IMR-90 (cell line): ENCODE data around the gene CYP19A1. TPM values are rescaled to one million over a fixed set of nuclear protein-coding genes. Genes with fewer than 3 reads are reported as not detected.
A peak's percentile ranks its signal among the peaks of the same experiment; 100 is the strongest.

ENCODE experiments used
- ATAC-seq: fragments of 200-7000 bp; cut with Tn5 transposase; 2 replicates; pipeline ENCODE4 v1.9.1; 2020; ENCODE audit warnings: low read depth, mild to moderate bottlenecking, moderate library complexity
- Bru-seq: library from RNA; stranded (reverse); fragments of 400-500 nt; gene quantifications from one replicate; lab custom pipeline; 2021; lab: Mats Ljungman, UMichigan
- BruChase-seq, 2 experiments: library from RNA; stranded (reverse); fragments of 400-500 nt; gene quantifications; one replicate each; lab custom pipeline; 2021; lab: Mats Ljungman, UMichigan
- BruUV-seq: library from RNA; stranded (reverse); fragments of 400-500 nt; replicated peaks from 2 replicates; lab custom pipeline; 2021; lab: Mats Ljungman, UMichigan
- CTCF ChIA-PET: fragments of 300-600 bp; formaldehyde crosslinking; extraction: SDS; loops from one replicate; lab custom pipeline; 2021; ENCODE audit warnings: antibody characterized with exemption; lab: Yijun Ruan, JAX
- POLR2A ChIA-PET: fragments of 300-600 bp; sonication (Branson Sonifier 250); formaldehyde crosslinking; loops from one replicate; lab custom pipeline; 2022; ENCODE audit warnings: antibody characterized with exemption; ENCODE audit not compliant: unreplicated experiment; lab: Charles Lee
- DNase-seq: peaks from one replicate; pipeline ENCODE4 v3.0.0; 2013
- H2AFZ ChIP-seq: replicated peaks from 2 replicates; pipeline ENCODE3; 2013; ENCODE audit warnings: low read length, mild to moderate bottlenecking; ENCODE audit not compliant: poor library complexity
- H2AK5ac ChIP-seq: 2 replicates; pipeline ENCODE4 v1.6.1; 2013; ENCODE audit warnings: low read depth, low read length, inconsistent platforms
- H2AK9ac ChIP-seq: replicated peaks from 2 replicates; pipeline ENCODE3; 2013; ENCODE audit warnings: mild to moderate bottlenecking, low read depth, low read length, moderate library complexity; ENCODE audit not compliant: poor library complexity
- H2BK120ac ChIP-seq: 2 replicates; pipeline ENCODE4 v1.6.1; 2013; ENCODE audit warnings: low read depth, low read length, inconsistent platforms
- H2BK15ac ChIP-seq: 3 replicates; pipeline ENCODE4 v1.6.1; 2013; ENCODE audit warnings: low read depth, low read length, inconsistent platforms
- H2BK20ac ChIP-seq: 2 replicates; pipeline ENCODE4 v1.6.1; 2013; ENCODE audit warnings: low read depth, mild to moderate bottlenecking, inconsistent platforms, low read length, moderate library complexity
- H2BK5ac ChIP-seq: 2 replicates; pipeline ENCODE4 v1.6.1; 2013; ENCODE audit warnings: mild to moderate bottlenecking, low read depth, low read length, inconsistent platforms; ENCODE audit not compliant: poor library complexity, severe bottlenecking
- H3K14ac ChIP-seq: replicated peaks from 2 replicates; pipeline ENCODE4 v1.6.1; 2013; ENCODE audit warnings: low read depth, low read length, inconsistent platforms
- H3K18ac ChIP-seq: 2 replicates; pipeline ENCODE4 v1.6.1; 2013; ENCODE audit warnings: low read depth, low read length, control low read depth
- H3K23ac ChIP-seq: 2 replicates; pipeline ENCODE4 v1.6.1; 2013; ENCODE audit warnings: low read depth, low read length, inconsistent platforms
- H3K27ac ChIP-seq: 2 replicates; pipeline ENCODE4 v1.5.1; 2013; ENCODE audit warnings: mild to moderate bottlenecking, control low read depth, low read length; ENCODE audit not compliant: insufficient read depth
- H3K27me3 ChIP-seq: 2 replicates; pipeline ENCODE4 v1.6.1; 2013; ENCODE audit warnings: low read length; ENCODE audit not compliant: control insufficient read depth, insufficient read depth
- H3K36me3 ChIP-seq: 2 replicates; pipeline ENCODE4 v1.6.1; 2013; ENCODE audit warnings: low read length, mixed read lengths; ENCODE audit not compliant: control insufficient read depth, insufficient read depth
- H3K4ac ChIP-seq: 2 replicates; pipeline ENCODE4 v1.6.1; 2013; ENCODE audit warnings: low read depth, low read length, inconsistent platforms
- H3K4me1 ChIP-seq: 2 replicates; pipeline ENCODE4 v1.6.1; 2013; ENCODE audit warnings: low read length, mixed read lengths; ENCODE audit not compliant: control insufficient read depth, insufficient read depth
- H3K4me2 ChIP-seq: 2 replicates; pipeline ENCODE4 v1.6.1; 2013; ENCODE audit warnings: low read depth, mild to moderate bottlenecking, control low read depth, low read length, moderate library complexity
- H3K4me3 ChIP-seq: 2 replicates; pipeline ENCODE4 v1.5.1; 2013; ENCODE audit warnings: low read depth, mild to moderate bottlenecking, control low read depth, low read length, moderate library complexity; ENCODE audit not compliant: insufficient read depth
- H3K56ac ChIP-seq: 2 replicates; pipeline ENCODE4 v1.6.1; 2013; ENCODE audit warnings: low read length, inconsistent platforms; ENCODE audit not compliant: insufficient read depth; ENCODE audit errors: extremely low read depth
- H3K79me1 ChIP-seq, 2 experiments: 2 replicates each; pipeline ENCODE4 v1.6.1; 2013; ENCODE audit warnings: low read length in 2 of 2, inconsistent platforms in 1 of 2, low read depth in 1 of 2
- H3K9ac ChIP-seq: 2 replicates; pipeline ENCODE4 v1.6.1; 2013; ENCODE audit warnings: low read depth, low read length, control low read depth
- H3K9me1 ChIP-seq: 2 replicates; pipeline ENCODE4 v1.6.1; 2013; ENCODE audit warnings: low read length, inconsistent platforms; ENCODE audit not compliant: insufficient read depth
- H3K9me3 ChIP-seq: 2 replicates; pipeline ENCODE4 v1.6.1; 2013; ENCODE audit warnings: low read length; ENCODE audit not compliant: control insufficient read depth, insufficient read depth
- H4K20me1 ChIP-seq: 2 replicates; pipeline ENCODE4 v1.6.1; 2013; ENCODE audit warnings: low read length, inconsistent platforms; ENCODE audit not compliant: insufficient read depth
- H4K5ac ChIP-seq: 2 replicates; pipeline ENCODE4 v1.6.1; 2013; ENCODE audit warnings: mild to moderate bottlenecking, low read depth, low read length, control low read depth
- H4K8ac ChIP-seq, 2 experiments: 2 replicates each; pipeline ENCODE4 v1.6.1; 2013; ENCODE audit warnings: low read depth in 2 of 2, low read length in 2 of 2, control low read depth in 1 of 2, inconsistent platforms in 1 of 2
- H4K91ac ChIP-seq: 2 replicates; pipeline ENCODE4 v1.6.1; 2013; ENCODE audit warnings: low read depth, low read length, inconsistent platforms; ENCODE audit not compliant: insufficient read depth
- CEBPB ChIP-seq: IDR thresholded peaks from 2 replicates; pipeline ENCODE4 v1.6.1; 2012; ENCODE audit warnings: low read depth, low read length, improper control_type of control experiment
- NFE2L2 ChIP-seq: fragments of 150-350 bp; IDR thresholded peaks from 2 replicates; pipeline ENCODE4 v1.6.1; 2016; ENCODE audit warnings: low read depth, mild to moderate bottlenecking, low read length
- WGBS, 2 experiments: methylation state at CpG; one replicate each; pipeline versions ENCODE4 v1.1.5 to v1.1.7; 2013; ENCODE audit warnings: missing lambda C conversion rate in 2 of 2; ENCODE audit not compliant: insufficient read length in 1 of 2; ENCODE audit errors: extremely low coverage in 2 of 2; 5-methylcytosine and 5-hydroxymethylcytosine counted together
- dilution Hi-C: fragments of 300-500 bp; cut with HindIII; formaldehyde crosslinking; loops from one replicate; pipeline ENCODE4 v1.14.3; 2018; ENCODE audit warnings: low sequenced_read_pairs; ENCODE audit not compliant: unreplicated experiment
- in situ Hi-C: fragments of 300-500 bp; cut with MboI; formaldehyde crosslinking; loops from 3 replicates; pipeline ENCODE4 v1.14.3; 2019; ENCODE audit warnings: low sequenced_read_pairs, inconsistent platforms, mixed read lengths
- intact Hi-C: fragments of 100-400 bp; cut with micrococcal nuclease; formaldehyde crosslinking; loops from 2 replicates; pipeline ENCODE4 v1.10.0; 2022
- long read RNA-seq: library from polyadenylated mRNA; unstranded; transcript quantifications from one replicate; pipeline ENCODE4 v2.0.0, GENCODE V29; 2021; ENCODE audit not compliant: unreplicated experiment
- polyA plus RNA-seq, 3 experiments: library from polyadenylated mRNA; depleted of rRNA; stranded (reverse); fragments of >200 nt; gene quantifications; 2 replicates each; pipeline ENCODE4 v1.2.3, GENCODE V29; 2012; ENCODE audit warnings: low replicate concordance in 1 of 3
- total RNA-seq: library from RNA; depleted of rRNA; stranded (reverse); fragments of >200 nt; gene quantifications from 2 replicates; pipeline ENCODE4 v1.2.3, GENCODE V29; 2012; rRNA removed

Gene CYP19A1
- not detected in 2 replicates for total RNA-seq
- not detected in 2 replicates for polyA plus RNA-seq (2012; rRNA removed)
- not detected in 2 replicates for polyA plus RNA-seq (2012; cell fraction: cytosol; rRNA removed)
- 0.10 TPM in 1 of 2 replicates, not detected in the other for polyA plus RNA-seq (2012; cell fraction: nucleus; rRNA removed; ENCODE audit: low replicate concordance)
- Bru-seq, nascent RNA = percentile 9 among the genes with signal in this experiment
- percentile 13 among the genes with signal in this experiment for BruChase-seq, experiment 1, labeled RNA remaining after a 6-hour chase
- percentile 14 among the genes with signal in this experiment for BruChase-seq, experiment 2, labeled RNA remaining after a 2-hour chase
- long read RNA-seq = 0 reads

GRCh38 chr15:51338496-51338895, at the start of gene CYP19A1:
Gene CYP19A1 (minus strand): TSS chr15:51338596. CDS start chr15:51242912, 95,684 bp downstream.
- H3K18ac ChIP-seq = no peak within 1 kb of the TSS
- dilution Hi-C loops = no loop called here
- BruUV-seq = no TSS peak
- POLR2A ChIA-PET = no interaction called here
- no peak within 1 kb of the TSS for H4K5ac ChIP-seq
- no peak within 1 kb of the TSS for H3K9ac ChIP-seq
- H2BK120ac ChIP-seq = no peak within 1 kb of the TSS
- no peak within 1 kb of the TSS for H2BK15ac ChIP-seq
- H2AFZ ChIP-seq = no peak within 1 kb of the TSS
- H3K14ac ChIP-seq = no peak within 1 kb of the TSS
- TF ChIP-seq NFE2L2 = no peak
- TF ChIP-seq CEBPB = no peak
- no peak within 1 kb of the TSS for H2BK20ac ChIP-seq
- CTCF ChIA-PET = no interaction called here
- no peak within 1 kb of the TSS for H3K23ac ChIP-seq
- H3K9me1 ChIP-seq = no peaks in the 10 kb centered on the region
- no peaks in the 10 kb centered on the region for H3K79me1 ChIP-seq
- no peaks in the 10 kb centered on the region for H3K36me3 ChIP-seq
- H3K4ac ChIP-seq = no peak within 1 kb of the TSS
- H3K9me3 ChIP-seq = no peaks in the 10 kb centered on the region
- H3K4me3 ChIP-seq = no peak within 1 kb of the TSS
- WGBS, 2 experiments = 93% methylated on average over 4 of the region's 6 CpGs; no CpG with 5 or more reads in 1 of the 2 experiments
- H2AK9ac ChIP-seq = no peak within 1 kb of the TSS
- DNase-seq (no peak), ATAC-seq (no peak)
- H2BK5ac ChIP-seq = no peak within 1 kb of the TSS
- peaks cover 58% of the 10 kb centered on the region for H3K27me3 ChIP-seq
- no peak within 1 kb of the TSS for H3K4me2 ChIP-seq
- no peaks in the 10 kb centered on the region; the same call in 1 of the 2 replicates for H3K4me1 ChIP-seq
- in situ Hi-C loops = no loop called here
- intact Hi-C loops = no loop called here
- H2AK5ac ChIP-seq = no peak within 1 kb of the TSS
- no peak within 1 kb of the TSS for H4K91ac ChIP-seq
- no peaks in the 10 kb centered on the region for H4K20me1 ChIP-seq
- no peak within 1 kb of the TSS for H4K8ac ChIP-seq
- H3K56ac ChIP-seq = no peak within 1 kb of the TSS
- no peak within 1 kb of the TSS for H3K27ac ChIP-seq
